T-helper 17 cell (primary cell): Measurements from ENCODE around the gene FBXO21. TPM values are rescaled to one million over a fixed set of nuclear protein-coding genes. Genes with fewer than 3 reads are reported as not detected.

Experiments used
- ATAC-seq: fragments of 150-1000 bp; cut with Tn5 transposase; 2 replicates; pipeline ENCODE4 v1.10.0; 2021; ENCODE audit warnings: mild to moderate bottlenecking, moderate library complexity
- DNase-seq, 3 donors: peaks; one replicate each; pipeline versions ENCODE4 v3.0.0 to v3.0.0-alpha.2; 2020 to 2021
- H3K9me3 ChIP-seq: one replicate; pipeline ENCODE4 v1.7.0; 2013; ENCODE audit warnings: low read length, mild to moderate bottlenecking; ENCODE audit not compliant: control insufficient read depth, poor library complexity, severe bottlenecking
- H3K27ac Mint-ChIP-seq: one replicate; pipeline ENCODE4 v1.8.0; 2022; ENCODE audit warnings: mild to moderate bottlenecking, moderate library complexity, mixed read lengths
- H3K27me3 Mint-ChIP-seq: one replicate; pipeline ENCODE4 v1.8.0; 2022; ENCODE audit warnings: mixed read lengths
- H3K36me3 Mint-ChIP-seq: one replicate; pipeline ENCODE4 v1.8.0; 2022; ENCODE audit warnings: low read depth, mixed read lengths
- H3K4me1 Mint-ChIP-seq: one replicate; pipeline ENCODE4 v1.8.0; 2022; ENCODE audit warnings: mild to moderate bottlenecking, mixed read lengths
- H3K4me3 Mint-ChIP-seq: one replicate; pipeline ENCODE4 v1.8.0; 2022; ENCODE audit warnings: mild to moderate bottlenecking, moderate library complexity, mixed read lengths
- total RNA-seq, 4 donors: library from RNA in 2 of 4; stranded (reverse) in 2 of 4; gene quantifications; one replicate each; pipeline ENCODE4 v1.2.3 and lab custom pipeline; 2022 to 2026

Gene FBXO21
- total RNA-seq, 2 donors from 2014 or later: 61.7 to 65.5 TPM

- Mint-ChIP-seq H3K27ac (peak overlapping the region; percentile 84), H3K36me3 (no peaks in the 10 kb centered on the region), H3K4me3 (no peak overlapping the region), H3K4me1 (peaks cover 12% of the 10 kb centered on the region), H3K27me3 (no peaks in the 10 kb centered on the region)
- H3K9me3 ChIP-seq: no peaks in the 10 kb centered on the region
- DNase-seq (no peak), ATAC-seq (no peak)
Observed at GRCh38 chr12:117134721-117135120, 55.5 kb downstream of the FBXO21 start.

- H3K36me3 Mint-ChIP-seq: no peaks in the 10 kb centered on the region
- H3K27me3 Mint-ChIP-seq: no peaks in the 10 kb centered on the region
- peak; percentile 85 for ATAC-seq
- peak overlapping the region; percentile 84 for H3K27ac Mint-ChIP-seq
- H3K4me1 Mint-ChIP-seq: peaks cover 12% of the 10 kb centered on the region
- peak in 1 of 3 donors; percentile 18 for DNase-seq
- no peaks in the 10 kb centered on the region for H3K9me3 ChIP-seq
- peak overlapping the region; percentile 78 for H3K4me3 Mint-ChIP-seq
Observed at GRCh38 chr12:117134059-117134458, 56.2 kb downstream of the FBXO21 start.

GRCh38 chr12:117130801-117131200, 59.5 kb downstream of the FBXO21 start:
- Mint-ChIP-seq H3K27me3 (no peaks in the 10 kb centered on the region), H3K4me3 (no peak overlapping the region), H3K36me3 (no peaks in the 10 kb centered on the region), H3K4me1 (peaks cover 11% of the 10 kb centered on the region), H3K27ac (peak overlapping the region; percentile 19)
- ATAC-seq (no peak), DNase-seq (no peak)
- H3K9me3 ChIP-seq: no peaks in the 10 kb centered on the region

- Mint-ChIP-seq H3K4me3 (no peak overlapping the region), H3K4me1 (peaks cover 11% of the 10 kb centered on the region), H3K27ac (no peak overlapping the region), H3K36me3 (no peaks in the 10 kb centered on the region), H3K27me3 (no peaks in the 10 kb centered on the region)
- H3K9me3 ChIP-seq: no peaks in the 10 kb centered on the region
- DNase-seq: no peak
- ATAC-seq: no peak
Observed at GRCh38 chr12:117129391-117129790, 60.9 kb downstream of the FBXO21 start.

- H3K4me3 Mint-ChIP-seq: no peak overlapping the region
- H3K27me3 Mint-ChIP-seq: no peaks in the 10 kb centered on the region
- no peaks in the 10 kb centered on the region for H3K9me3 ChIP-seq
- H3K4me1 Mint-ChIP-seq: peaks cover 5% of the 10 kb centered on the region
- DNase-seq (no peak), ATAC-seq (no peak)
- no peaks in the 10 kb centered on the region for H3K36me3 Mint-ChIP-seq
- no peak overlapping the region for H3K27ac Mint-ChIP-seq
Observed at GRCh38 chr12:117127933-117128823, 62.1 kb downstream of the FBXO21 start.

GRCh38 chr12:117126335-117126734, 63.9 kb downstream of the FBXO21 start:
- no peak for ATAC-seq
- H3K4me1 Mint-ChIP-seq: peaks cover 5% of the 10 kb centered on the region

GRCh38 chr12:117125767-117126166, 64.5 kb downstream of the FBXO21 start:
- ATAC-seq (no peak), DNase-seq (no peak)
- H3K9me3 ChIP-seq: no peaks in the 10 kb centered on the region
- Mint-ChIP-seq H3K4me3 (no peak overlapping the region), H3K27me3 (no peaks in the 10 kb centered on the region), H3K27ac (no peak overlapping the region), H3K36me3 (no peaks in the 10 kb centered on the region), H3K4me1 (peaks cover 5% of the 10 kb centered on the region)

More at GRCh38 chr12:117126335-117126734, 63.9 kb downstream of the FBXO21 start:
- Mint-ChIP-seq H3K27ac (no peak overlapping the region), H3K4me3 (no peak overlapping the region), H3K36me3 (no peaks in the 10 kb centered on the region), H3K27me3 (no peaks in the 10 kb centered on the region)
- H3K9me3 ChIP-seq: no peaks in the 10 kb centered on the region
- no peak for DNase-seq

GRCh38 chr12:117125272-117125613, 65.0 kb downstream of the FBXO21 start:
- Mint-ChIP-seq H3K27ac (no peak overlapping the region), H3K27me3 (no peaks in the 10 kb centered on the region), H3K4me3 (no peak overlapping the region), H3K36me3 (no peaks in the 10 kb centered on the region), H3K4me1 (peaks cover 5% of the 10 kb centered on the region)
- no peak for ATAC-seq
- DNase-seq: no peak
- H3K9me3 ChIP-seq: no peaks in the 10 kb centered on the region

GRCh38 chr12:117124421-117125271, 65.6 kb downstream of the FBXO21 start:
- H3K27me3 Mint-ChIP-seq: no peaks in the 10 kb centered on the region
- no peaks in the 10 kb centered on the region for H3K36me3 Mint-ChIP-seq
- no peaks in the 10 kb centered on the region for H3K9me3 ChIP-seq
- peaks cover 5% of the 10 kb centered on the region for H3K4me1 Mint-ChIP-seq
- no peak for DNase-seq
- no peak for ATAC-seq
- H3K4me3 Mint-ChIP-seq: no peak overlapping the region
- H3K27ac Mint-ChIP-seq: no peak overlapping the region

GRCh38 chr12:117121441-117121840, 68.8 kb downstream of the FBXO21 start:
- Mint-ChIP-seq H3K27ac (no peak overlapping the region), H3K36me3 (no peaks in the 10 kb centered on the region), H3K4me1 (peaks cover 2% of the 10 kb centered on the region), H3K27me3 (no peaks in the 10 kb centered on the region), H3K4me3 (no peak overlapping the region)
- no peaks in the 10 kb centered on the region for H3K9me3 ChIP-seq
- DNase-seq: no peak
- ATAC-seq: no peak

GRCh38 chr12:117120787-117121186, 69.5 kb downstream of the FBXO21 start:
- H3K27ac Mint-ChIP-seq: no peak overlapping the region
- H3K9me3 ChIP-seq: no peaks in the 10 kb centered on the region
- peaks cover 2% of the 10 kb centered on the region for H3K4me1 Mint-ChIP-seq
- ATAC-seq: no peak
- H3K36me3 Mint-ChIP-seq: no peaks in the 10 kb centered on the region
- no peak for DNase-seq
- no peaks in the 10 kb centered on the region for H3K27me3 Mint-ChIP-seq
- no peak overlapping the region for H3K4me3 Mint-ChIP-seq

- H3K27me3 Mint-ChIP-seq: no peaks in the 10 kb centered on the region
- DNase-seq (no peak), ATAC-seq (peak; percentile 53)
- no peaks in the 10 kb centered on the region for H3K36me3 Mint-ChIP-seq
- H3K9me3 ChIP-seq: no peaks in the 10 kb centered on the region
- no peak overlapping the region for H3K27ac Mint-ChIP-seq
- H3K4me1 Mint-ChIP-seq: peaks cover 2% of the 10 kb centered on the region
- no peak overlapping the region for H3K4me3 Mint-ChIP-seq
Observed at GRCh38 chr12:117119592-117120198, 70.6 kb downstream of the FBXO21 start.
